CD4-positive, alpha-beta T cell treated with Interleukin-6 for 4 hours (primary cell): Measurements from ENCODE around the gene TMEM221.

Source experiments
- DNase-seq: peaks from one replicate; pipeline ENCODE4 v3.0.0-alpha.2; 2020; ENCODE audit warnings: mixed read lengths

Gene TMEM221

DNA sequence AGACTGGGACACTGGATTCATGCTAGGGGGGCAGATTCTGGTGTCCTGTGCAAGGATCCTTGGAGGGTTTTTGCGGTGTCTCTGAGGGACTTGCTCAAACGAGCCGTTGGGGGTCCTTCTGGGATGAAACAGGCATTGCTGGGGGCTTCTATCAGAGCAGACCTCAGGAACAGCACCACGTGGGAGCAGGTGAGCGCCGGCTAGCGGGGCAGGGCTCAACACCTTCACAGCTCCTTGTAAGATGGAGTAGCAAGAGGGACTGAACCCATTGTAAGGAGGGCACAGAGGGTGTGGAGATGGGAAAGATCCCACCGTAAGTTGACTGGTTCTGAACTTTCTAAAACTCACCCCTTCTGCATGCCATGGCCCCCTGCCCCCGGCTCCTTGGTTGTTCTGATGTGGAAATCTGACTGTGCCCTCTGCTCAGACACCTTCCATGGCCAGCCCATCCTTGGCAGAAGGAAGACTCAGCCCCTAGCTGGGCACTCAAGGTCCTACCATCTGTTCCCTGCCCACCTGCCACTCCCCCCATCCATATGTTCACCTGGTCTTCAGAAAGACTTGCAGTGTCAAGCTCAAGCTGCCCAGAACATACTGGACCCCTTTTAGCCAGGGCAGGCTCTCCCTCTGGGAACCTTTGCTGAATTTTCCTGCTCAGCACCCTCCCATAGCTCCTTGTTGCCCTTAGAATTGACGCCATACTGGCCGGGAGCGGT is 23.1 kb upstream of the TMEM221 start:
- DNase-seq: no peak

DNA sequence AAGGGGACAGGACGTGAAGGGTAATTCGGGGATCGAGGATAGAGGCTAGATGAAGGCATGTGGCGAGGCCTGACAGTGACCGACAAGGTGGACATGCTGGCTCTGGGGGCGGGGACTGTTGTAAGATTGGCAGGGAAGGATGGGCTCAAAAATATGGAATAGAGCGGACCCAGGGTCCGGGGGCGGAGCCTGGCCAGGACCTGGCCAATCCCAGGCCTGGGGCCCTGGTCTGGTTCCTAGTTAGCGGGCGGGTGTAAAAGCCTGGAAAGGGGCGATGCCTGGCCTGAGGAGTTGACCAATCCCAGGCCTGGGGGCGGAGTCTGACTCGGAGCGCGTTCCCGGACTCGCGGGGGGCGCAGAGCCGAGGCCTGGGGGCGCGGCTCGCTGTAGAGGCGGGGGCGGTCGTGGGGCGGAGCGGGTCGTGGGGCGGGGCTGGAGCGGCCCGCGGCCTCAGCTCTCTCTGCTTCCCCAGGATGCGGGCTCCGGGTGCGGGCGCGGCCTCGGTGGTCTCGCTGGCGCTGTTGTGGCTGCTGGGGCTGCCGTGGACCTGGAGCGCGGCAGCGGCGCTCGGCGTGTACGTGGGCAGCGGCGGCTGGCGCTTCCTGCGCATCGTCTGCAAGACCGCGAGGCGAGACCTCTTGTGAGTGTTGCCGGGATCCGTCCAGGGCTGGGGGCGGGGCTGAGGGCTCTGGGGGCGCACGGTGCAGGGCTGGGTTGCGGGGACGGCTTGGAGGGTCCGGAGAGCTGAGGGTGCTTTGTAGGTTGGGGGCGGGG is 21.8 kb upstream of the TMEM221 start, which contains the start of gene SLC27A1:
SLC27A1 (plus strand) TSS at position 457 of the 774 bp plus-strand sequence; CDS start at position 474, 17 bp downstream.
- peak; percentile 96 for DNase-seq

DNA sequence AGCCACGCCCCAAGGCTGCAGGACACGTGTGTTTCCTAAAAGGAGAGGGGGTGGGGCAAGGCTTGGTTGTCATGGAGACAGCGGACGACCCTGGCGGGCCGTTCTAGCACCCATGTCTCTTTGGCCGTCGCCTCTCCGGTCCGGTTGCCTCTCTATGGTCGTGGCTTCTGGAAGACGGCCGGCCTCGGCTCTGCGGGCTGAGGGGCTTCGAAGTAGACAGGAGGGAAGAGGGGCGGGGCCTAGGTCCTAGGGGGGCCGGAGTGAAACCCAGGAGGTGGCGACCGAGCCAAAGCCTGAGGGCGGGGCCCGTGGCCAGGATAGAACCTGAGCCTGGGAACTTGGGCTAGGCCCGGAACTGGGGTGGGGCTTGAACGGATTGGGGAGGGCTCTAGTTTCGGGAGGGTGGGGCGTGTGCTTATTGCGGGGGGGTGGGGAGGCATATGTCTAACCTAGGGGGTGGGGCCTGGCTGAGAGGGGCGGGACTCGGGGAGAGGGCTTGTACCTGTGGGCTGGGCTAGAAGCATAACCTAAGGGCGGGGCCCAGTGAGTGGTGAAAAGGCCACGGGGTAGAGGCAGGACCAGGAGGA is 21.1 kb upstream of the TMEM221 start:
- peak; percentile 99 for DNase-seq

DNA sequence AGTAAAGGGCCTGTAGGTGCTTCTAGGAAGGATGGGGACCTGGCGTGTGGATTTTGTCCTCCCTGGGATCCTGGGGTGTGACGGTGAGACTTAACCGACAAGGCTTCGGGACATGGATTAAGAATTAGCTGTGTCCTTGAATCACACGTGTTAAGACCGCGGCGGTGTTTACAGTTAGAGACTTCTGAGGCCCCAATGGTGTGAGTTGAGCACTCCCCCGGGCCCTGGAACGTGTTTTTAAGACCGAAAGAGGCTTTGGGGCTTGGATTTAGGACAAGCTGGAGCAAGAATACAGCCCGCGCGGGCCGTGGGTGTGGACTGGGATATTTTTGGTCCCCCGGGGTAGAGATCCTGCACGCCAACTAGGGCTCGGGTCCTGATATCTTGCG is 20.6 kb upstream of the TMEM221 start:
- DNase-seq: no peak

DNA sequence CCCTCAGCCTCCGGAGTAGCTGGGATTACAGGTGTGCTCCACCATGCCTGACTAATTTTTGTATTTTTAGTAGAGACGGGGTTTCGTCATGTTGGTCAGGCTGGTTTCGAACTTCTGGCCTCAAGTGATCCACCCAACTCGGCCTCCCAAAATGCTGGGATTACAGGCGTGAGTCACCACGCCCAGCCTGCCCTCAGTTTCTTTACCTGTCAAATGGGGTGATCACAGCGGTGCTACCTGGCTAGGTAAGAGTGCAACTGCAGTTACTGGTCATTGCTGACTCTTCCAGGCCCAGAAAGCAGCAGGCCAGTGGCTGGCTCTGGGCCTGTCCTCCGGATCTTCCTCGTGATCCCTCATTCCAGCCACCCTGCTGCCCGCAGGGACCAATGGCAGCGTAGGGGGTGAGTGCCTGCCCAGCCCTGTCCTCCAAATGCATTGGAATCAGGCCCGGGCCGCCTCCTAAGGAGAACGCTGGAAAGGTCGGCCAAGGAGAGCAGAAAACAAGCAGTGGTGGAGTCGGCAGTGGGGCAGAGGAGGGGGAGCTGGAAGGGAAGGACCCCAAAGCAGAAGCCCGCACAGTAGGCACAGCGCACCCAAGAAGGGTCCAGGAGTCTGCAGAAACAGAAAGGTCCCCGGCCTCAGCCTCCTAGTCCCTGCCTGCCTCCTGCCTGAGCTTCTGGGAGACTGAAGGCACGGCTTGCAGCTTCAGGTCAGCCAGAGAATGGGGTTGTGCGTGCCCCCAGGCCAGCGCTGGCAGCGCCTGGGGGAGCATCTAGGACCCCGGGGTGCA is 20.0 kb upstream of the TMEM221 start:
- no peak for DNase-seq

DNA sequence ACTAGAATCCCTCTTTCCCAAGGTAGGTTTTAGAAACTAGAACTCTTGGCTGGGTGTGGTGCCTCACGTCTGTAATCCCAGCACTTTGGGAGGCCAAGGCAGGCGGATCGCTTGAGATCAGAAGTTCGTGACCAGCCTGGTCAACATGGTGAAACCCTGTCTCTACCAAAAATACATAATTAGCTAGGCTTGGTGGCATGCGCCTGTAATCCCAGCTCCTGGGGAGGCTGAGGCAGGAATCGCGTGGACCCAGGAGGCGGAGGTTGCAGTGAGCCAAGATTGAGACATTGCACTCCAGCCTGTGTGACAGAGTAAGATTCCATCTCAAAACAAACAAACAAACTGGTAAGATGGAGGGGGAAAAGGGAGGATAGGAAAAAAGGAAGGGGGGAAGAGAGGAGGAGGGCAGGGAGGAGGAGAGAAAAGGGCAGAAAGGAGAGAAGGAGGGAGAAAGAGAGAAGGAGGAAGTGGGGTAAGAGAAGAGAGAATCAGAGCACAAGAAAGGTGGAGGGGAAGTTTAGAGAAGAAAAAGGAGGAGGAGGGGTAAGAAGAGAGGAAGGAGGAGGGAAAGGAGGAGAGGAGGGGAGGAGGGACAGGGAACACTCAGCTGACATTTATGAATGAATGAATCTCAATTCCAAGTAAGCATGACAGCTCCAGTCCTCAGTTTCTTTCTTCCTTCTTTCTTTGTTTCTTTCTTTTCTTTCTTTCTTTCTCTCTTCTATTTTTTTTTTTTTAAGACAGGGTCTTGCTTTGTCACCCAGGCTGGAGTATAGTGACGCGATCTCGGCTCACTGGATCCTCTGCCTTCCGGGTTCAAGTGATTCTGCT is 19.2 kb upstream of the TMEM221 start:
- no peak for DNase-seq

DNA sequence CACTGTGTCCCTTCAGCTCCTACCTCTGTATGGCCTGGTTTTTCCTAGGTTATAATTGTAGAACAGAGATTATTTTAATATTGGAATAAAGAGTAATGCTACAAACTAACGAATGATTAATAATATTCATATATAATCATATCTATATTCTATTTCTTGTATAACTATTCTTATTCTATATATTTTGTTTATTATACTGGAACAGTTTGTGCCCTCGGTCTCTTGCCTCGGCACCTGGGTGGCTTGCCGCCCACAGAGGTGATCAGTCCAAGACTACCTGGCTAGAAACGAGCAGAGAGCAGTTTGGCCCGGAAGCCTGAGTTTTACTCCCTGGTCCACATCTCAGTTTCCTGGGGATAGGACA is 18.0 kb upstream of the TMEM221 start:
- DNase-seq: no peak

DNA sequence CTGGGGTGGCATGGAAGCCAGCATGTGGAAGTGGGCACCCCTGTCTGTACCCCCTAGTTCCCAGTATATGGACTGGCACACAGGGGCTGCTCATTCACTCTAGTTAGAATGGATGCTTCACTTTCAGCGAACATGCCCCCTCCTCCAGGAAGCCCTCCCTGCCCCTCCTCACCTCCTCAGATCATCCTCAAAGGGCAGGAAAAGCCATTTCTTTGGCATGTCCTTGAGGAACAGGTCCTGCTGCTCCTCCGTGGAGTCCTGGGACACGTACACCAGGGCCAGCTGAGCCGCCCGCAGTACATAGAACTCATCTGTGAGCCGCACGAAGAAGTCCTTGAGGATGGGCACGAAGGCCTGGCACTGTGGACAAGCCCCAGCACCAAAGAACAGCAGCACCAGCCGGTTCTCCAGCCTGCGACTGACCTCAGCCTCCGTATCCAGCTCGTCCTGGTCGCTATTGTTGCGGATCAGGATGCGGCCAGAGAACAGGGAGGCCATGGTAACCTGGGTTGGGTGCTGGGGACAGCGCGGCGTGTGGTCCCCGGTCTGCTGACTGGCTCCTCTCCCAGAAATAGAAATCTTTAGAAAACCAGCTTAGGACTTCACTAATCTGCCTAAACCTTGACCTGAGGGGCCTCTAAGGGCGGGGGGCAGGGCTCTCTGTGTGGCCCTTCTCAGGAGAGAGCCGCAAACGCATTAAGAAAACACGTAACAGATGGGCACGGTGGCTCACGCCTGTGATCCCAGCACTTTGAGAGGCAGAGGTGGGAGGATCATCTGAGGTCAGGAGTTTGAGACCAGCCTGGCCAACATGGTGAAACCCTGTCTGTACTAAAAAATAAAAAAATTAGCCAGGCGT is 12.1 kb upstream of the TMEM221 start, which contains the start of gene NXNL1:
NXNL1 (minus strand) TSS at position 555 of the 859 bp plus-strand sequence; CDS start at position 498, 57 bp downstream.
- no peak for DNase-seq

DNA sequence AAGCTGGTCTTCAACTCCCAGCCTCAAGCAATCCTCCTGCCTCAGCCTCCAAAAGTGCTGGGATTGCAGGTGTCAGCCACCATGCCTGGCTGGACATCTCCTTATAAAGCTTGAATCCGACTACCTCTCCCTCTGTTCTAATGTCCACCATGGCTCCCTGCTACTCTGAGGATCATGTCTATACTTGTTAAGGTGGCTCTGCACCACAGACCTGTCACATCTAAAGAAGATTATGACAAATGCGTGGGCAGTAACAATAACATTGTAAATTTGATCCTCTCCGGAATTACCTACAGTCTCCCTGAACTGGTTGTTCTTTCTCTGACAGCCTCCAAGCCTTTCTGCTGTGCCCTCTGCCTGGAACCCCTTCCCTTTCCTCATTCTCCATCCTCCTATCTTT is 10.5 kb upstream of the TMEM221 start:
- no peak for DNase-seq

DNA sequence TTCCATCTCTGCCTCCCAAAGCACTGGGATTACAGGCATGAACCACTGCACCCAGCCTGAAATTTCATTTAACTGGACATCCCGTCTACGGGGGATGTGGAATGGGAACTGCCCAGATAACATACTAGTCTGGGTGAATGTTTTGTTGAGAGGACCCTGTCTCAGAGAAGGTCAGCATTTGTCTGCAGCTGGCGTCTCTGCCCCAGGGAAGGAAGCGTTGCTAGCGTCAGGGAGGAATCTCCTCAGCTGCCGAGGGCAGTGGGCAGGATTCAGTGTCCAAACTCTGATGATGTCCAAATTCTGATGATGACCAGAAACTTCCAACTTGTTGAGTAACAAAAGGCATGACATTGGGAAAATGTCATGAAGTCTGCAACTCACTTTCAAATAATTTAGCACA is 9.1 kb upstream of the TMEM221 start:
- no peak for DNase-seq

DNA sequence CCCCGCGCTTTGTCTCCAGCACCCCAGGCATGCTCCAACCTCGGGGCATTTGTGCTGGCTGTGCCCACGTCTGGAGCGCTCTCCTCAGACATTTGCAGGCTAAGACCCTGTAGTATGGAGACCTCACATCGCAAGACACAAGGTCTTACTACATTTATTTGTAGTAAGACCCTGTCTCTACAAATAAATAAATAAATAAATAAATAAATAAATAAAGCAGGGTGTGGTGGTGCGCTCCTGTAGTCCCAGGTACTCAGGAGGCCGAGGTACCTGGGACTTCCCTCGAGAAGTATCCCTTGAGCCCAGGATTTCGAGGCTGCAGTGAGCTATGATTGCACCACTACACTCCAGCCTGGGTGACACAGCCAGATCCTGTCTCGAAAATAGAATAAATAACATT is 7.7 kb upstream of the TMEM221 start:
- DNase-seq: no peak

DNA sequence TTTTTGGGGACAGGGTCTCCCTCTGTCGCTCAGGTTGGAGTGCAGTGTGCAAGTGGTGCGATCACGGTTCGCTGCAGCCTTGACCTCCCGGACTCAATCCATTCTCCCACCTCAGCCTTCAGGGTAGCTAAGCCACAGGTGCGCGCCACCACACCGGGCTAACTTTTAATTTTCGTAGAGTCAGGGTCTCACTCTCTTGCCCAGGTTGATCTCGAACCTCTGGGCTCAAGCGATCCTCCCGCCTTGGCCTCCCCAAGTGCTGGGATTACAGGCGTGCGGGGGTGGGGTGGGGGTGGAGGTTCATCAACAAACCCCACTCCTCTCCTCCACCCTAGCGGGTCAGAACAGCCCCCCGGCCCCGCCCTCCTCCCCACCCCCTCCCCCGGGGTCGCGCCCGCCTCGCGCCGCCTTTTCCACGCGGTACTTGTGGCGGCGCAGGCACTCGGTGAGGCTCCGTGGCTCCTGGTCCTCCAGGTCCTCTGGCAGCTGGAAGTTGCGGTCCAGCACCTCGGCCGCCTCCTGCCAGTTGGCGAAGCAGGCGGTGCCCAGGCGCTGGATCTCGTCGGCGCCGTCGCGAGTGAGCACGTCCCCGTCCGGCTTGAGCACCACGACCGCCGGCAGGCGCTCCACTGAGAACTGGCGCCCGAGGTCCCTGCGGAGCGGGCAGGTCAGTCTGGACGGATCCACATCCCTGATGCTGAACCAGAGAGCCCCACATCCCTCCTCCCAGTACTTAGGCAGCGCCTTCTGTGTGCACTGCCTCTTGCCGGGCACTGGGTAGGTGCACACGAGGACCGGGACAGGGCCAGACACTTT is 7.0 kb upstream of the TMEM221 start:
- no peak for DNase-seq

DNA sequence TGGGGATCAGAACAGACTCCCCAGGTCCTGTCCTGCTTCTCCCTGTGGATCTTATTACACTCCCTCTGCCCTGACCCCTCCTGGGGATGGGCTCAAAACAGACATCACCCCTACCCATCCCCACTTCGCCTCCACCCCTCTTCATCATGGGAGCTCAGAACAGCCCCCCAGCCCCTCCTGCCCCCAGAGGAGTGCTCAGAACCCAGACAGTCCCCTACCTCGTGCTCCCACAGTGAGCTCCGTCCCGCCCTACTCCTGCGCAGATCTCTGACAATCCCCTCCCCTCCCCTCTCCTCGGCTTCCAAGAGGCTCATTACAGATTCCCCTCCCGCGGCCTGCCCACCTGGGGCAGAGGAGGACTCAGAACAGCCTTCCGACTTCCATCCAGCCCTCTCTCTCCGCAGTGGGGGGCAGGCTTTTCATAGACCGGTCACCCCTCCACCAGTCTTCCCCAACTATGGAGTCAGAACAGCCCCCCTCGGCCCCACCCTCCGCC is 6.2 kb upstream of the TMEM221 start:
- DNase-seq: no peak

DNA sequence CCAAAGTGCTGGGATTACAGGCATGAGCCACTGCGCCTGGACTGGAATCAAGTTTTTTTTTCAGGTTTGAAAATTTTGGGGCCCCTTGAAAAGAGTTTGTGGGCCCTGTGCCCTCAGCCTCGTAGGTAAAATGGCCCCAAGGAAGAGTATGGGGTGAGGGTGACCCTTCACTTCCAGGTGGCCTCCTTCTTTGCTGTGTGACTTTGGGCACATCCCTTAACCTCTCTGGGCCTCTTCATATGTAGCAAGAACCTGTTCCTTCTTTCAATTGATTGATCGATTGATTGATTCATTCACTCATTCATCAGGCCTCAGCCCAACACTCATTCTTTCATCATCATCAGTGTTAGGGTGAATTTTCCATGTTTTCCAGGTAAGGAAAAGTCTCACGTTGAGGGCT is 3.4 kb upstream of the TMEM221 start:
- DNase-seq: no peak

DNA sequence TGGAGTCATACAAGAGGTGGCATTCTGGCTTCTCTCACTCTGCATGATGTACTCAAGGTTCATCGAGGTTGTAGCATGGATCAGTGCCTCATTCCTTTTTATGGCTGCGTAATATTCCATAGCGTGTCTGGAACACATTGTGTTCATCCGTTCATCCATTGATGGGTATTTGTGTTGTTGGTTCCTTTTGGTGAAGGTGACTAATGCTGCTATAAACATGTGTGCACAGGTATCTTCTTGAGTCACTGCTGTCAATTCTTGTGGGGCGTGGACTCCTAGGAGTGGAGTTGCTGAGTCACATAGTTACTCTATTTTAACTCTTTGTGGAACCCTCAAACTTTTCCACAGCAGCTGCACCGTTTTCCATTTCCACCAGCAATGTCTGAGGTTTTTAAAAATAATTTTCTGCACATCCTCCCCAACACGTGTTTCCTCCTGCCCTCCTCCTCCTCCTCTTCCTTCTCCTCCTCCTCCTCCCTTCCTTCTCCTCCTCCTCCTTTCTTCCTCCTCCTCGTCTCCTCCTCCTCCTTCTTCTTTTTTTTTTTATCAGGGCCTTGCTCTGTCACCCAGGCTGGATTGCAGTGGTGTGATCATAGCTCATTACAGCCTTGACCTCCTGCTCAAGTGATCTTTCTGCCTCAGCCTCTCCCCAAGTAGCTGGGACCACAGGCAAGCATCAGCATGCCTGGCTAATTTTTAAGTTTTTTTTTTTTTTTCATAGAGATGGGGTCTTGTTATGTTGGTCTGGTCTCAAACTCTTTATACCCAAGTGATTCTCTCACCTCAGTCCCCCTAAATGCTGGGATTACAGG is 2.0 kb upstream of the TMEM221 start:
- peak; percentile 48 for DNase-seq

DNA sequence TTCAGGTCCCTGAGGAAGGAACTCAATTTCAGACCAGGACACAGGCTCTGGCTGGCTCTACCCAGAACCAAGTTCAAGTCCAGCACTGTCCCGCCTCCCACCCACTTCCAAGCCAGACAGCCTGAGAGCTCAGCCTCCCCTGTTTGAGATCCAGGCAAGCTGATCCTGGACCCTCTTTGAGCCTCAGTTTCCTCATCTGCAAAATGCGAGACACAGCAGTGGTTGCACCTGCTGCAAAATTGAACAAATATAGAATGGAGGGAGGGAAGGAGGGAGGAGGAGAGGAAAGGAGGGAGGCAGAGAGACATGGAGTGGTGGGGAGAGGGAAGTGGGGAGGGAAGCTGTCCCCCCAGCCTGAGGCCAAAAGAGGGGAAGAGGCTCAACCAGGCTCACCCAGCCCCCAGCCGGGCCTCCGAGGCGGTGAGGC is 751 bp downstream of the TMEM221 start:
- DNase-seq: no peak

DNA sequence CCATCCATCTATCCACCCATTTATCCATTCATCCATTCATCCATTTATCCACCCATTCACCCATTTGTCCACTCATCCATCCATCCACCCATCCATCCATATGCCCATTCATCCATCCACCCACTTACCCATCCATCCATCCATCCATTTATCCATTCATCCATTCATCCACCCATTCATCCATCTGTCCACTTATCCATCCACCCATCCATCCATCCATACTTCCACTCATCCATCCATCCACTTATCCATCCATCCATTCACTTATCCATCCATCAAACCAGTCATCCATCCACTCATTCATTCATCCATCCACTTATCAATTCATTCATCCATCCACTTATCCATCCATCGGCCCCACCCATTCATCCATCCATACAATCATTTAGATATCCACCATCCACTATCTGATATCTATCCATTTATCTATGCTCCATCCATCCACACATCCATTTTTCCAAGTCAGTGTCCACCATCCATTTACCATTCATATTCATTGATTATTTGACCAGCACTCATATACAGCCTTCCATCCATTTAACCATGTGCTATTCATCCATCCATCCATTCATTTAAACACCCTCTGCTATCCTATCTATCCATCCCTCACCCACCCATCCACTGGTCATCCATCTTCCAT is 2.8 kb downstream of the TMEM221 start:
- DNase-seq: no peak

DNA sequence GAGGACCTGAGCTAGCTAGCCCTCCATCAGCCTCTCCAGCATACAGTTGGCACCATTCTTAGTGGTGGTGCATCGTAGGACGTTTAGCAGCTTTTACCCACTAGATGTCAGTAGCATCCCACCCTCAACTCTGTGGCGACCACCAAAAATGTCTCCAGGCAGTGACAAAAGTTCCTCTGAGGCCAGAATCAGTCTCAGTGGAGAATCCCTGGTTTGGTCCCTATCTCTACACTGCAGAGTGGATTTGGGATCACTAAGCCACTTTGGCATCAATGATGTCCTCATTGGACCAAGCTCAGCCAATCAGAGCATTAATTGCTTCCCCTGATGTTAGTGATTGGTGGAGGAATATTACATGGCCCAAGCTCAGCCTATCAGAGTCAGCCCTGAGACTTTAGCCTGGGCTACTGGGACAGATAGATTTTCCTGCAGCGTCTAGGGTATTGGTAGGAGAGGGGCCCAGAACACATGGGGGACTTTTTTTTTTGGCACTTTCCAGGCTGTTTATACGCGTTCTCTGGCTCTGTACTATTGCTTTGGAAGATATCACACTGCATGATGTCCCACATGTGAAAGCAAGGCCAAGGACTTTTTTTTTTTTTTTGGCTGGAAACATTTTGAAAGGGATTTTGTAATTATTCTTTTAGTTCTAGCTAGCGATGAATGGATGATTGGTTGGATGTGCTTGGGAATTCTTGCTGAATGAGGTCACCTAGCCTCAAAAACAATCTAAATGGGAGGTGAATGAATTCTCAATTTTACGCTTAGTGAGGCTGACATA is 7.0 kb downstream of the TMEM221 start:
- peak; percentile 11 for DNase-seq
